PC-3 (cell line): ENCODE data around the gene ZMIZ1. TPM values are rescaled to one million over a fixed set of nuclear protein-coding genes. Genes with fewer than 3 reads are reported as not detected.
A peak's percentile ranks its signal among the peaks of the same experiment; 100 is the strongest.

Experiments
- ATAC-seq: fragments of 200-7000 bp; cut with Tn5 transposase; 2 replicates; pipeline ENCODE4 v1.9.1; 2020; ENCODE audit warnings: mild to moderate bottlenecking, moderate library complexity
- BruUV-seq: library from RNA; stranded (reverse); fragments of 400-500 nt; replicated peaks from 2 replicates; lab custom pipeline; 2021; lab: Mats Ljungman, UMichigan
- CTCF ChIA-PET: fragments of 300-600 bp; sonication (Branson Sonifier 250); formaldehyde crosslinking; loops from one replicate; lab custom pipeline; 2022; ENCODE audit warnings: antibody characterized with exemption; lab: Charles Lee
- POLR2A ChIA-PET: fragments of 300-600 bp; sonication (Branson Sonifier 250); formaldehyde crosslinking; loops from one replicate; lab custom pipeline; 2022; ENCODE audit warnings: antibody characterized with exemption; ENCODE audit not compliant: unreplicated experiment; lab: Charles Lee
- DNase-seq: peaks from one replicate; pipeline ENCODE4 v3.0.0-alpha.2; 2015
- H2AFZ ChIP-seq: fragments of 300-600 bp; sonication (generic); 2 replicates; pipeline ENCODE4 v1.6.0; 2016; ENCODE audit warnings: antibody characterized with exemption, low read length
- H3F3A ChIP-seq: fragments of 300-600 bp; sonication (generic); one replicate; pipeline ENCODE4 v1.6.0; 2017; ENCODE audit warnings: antibody characterized with exemption, low read length, control low read depth, mild to moderate bottlenecking; ENCODE audit not compliant: unreplicated experiment
- H3K27ac ChIP-seq: fragments of 300-600 bp; sonication (generic); 2 replicates; pipeline ENCODE4 v1.5.1; 2016; ENCODE audit warnings: mild to moderate bottlenecking, low read length
- H3K27me3 ChIP-seq: fragments of 300-600 bp; sonication (generic); 2 replicates; pipeline ENCODE4 v1.6.1; 2016; ENCODE audit warnings: low read length, mixed read lengths
- H3K36me3 ChIP-seq: fragments of 300-600 bp; sonication (generic); 2 replicates; pipeline ENCODE4 v1.6.1; 2016; ENCODE audit warnings: low read depth, mixed run types, low read length, mixed read lengths
- H3K4me1 ChIP-seq: fragments of 300-600 bp; sonication (generic); 2 replicates; pipeline ENCODE4 v1.5.1; 2016; ENCODE audit warnings: low read length; ENCODE audit not compliant: insufficient read depth
- H3K4me2 ChIP-seq: fragments of 300-600 bp; sonication (generic); 2 replicates; pipeline ENCODE4 v1.6.0; 2016; ENCODE audit warnings: low read length
- H3K4me3 ChIP-seq: fragments of 300-600 bp; sonication (generic); 2 replicates; pipeline ENCODE4 v1.5.1; 2016; ENCODE audit warnings: mild to moderate bottlenecking, low read length, mixed read lengths
- H3K79me2 ChIP-seq: fragments of 300-600 bp; sonication (generic); 2 replicates; pipeline ENCODE4 v1.6.1; 2017; ENCODE audit warnings: low read length, mixed read lengths
- H3K9ac ChIP-seq: fragments of 300-600 bp; sonication (generic); 2 replicates; pipeline ENCODE4 v1.6.0; 2016; ENCODE audit warnings: mild to moderate bottlenecking, low read length
- H3K9me2 ChIP-seq: fragments of 300-600 bp; sonication (generic); replicated peaks from 2 replicates; pipeline ENCODE4 v1.6.1; 2016; ENCODE audit warnings: mixed run types, low read length, mixed read lengths
- H3K9me3 ChIP-seq: fragments of 300-600 bp; sonication (generic); 2 replicates; pipeline ENCODE4 v1.6.1; 2016; ENCODE audit warnings: low read length, mixed read lengths
- H4K20me1 ChIP-seq: fragments of 300-600 bp; sonication (generic); 2 replicates; pipeline ENCODE4 v1.6.1; 2016; ENCODE audit warnings: low read length, mixed read lengths
- EZH2 ChIP-seq: fragments of 300-600 bp; sonication (generic); IDR thresholded peaks from one replicate; pipeline ENCODE4 v1.6.1; 2017; ENCODE audit warnings: antibody characterized with exemption, mild to moderate bottlenecking, low read length; ENCODE audit not compliant: unreplicated experiment
- EZH2phosphoT487 ChIP-seq: fragments of 300-600 bp; sonication (generic); IDR thresholded peaks from 2 replicates; pipeline ENCODE4 v1.6.1; 2018; ENCODE audit warnings: mild to moderate bottlenecking, antibody characterized with exemption, low read length, borderline replicate concordance
- intact Hi-C: fragments of 100-400 bp; cut with micrococcal nuclease; formaldehyde crosslinking; loops from 2 replicates; pipeline ENCODE4 v1.9.0; 2023
- total RNA-seq: library from RNA; depleted of rRNA; stranded (reverse); fragments of >200 nt; gene quantifications from 2 replicates; pipeline ENCODE4 v1.2.3, GENCODE V29; 2014
- TF ChIP-seq, protein P1 (sequence below): fragments of 300-600 bp; sonication (generic); conservative IDR thresholded peaks from 2 replicates; pipeline ENCODE4 v1.5.1; 2017; ENCODE audit warnings: antibody characterized with exemption, low read depth, mild to moderate bottlenecking, low read length

ZMIZ1 gene
- total RNA-seq, 1 experiment from 2014 or later: 55.4 TPM

DNA sequence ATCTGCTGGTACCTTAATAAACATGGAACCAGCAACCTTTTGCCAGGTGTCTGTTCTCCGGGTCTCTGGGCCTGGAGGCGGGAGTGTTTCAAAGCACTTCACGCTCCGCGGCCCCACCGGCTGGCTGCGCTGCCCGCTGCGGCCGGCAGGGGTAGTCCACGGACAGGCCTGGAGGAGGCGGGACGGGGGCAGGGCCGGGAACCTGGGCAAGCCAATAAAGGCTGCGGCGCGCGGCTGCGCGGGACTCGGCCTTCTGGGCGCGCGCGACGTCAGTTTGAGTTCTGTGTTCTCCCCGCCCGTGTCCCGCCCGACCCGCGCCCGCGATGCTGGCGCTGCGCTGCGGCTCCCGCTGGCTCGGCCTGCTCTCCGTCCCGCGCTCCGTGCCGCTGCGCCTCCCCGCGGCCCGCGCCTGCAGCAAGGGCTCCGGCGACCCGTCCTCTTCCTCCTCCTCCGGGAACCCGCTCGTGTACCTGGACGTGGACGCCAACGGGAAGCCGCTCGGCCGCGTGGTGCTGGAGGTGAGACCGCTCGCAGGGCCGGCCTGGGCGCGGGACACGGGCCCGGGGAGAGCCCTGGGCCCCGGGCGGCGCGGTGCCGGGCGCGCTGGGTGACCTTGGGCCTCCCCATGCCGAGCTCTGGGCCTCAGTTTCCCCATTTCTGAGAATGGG is 278.6 kb downstream of the ZMIZ1 start, which contains the start of gene PPIF:
PPIF (plus strand) TSS at position 244 of the 668 bp plus-strand sequence; CDS start at position 324, 80 bp downstream.
- Histone ChIP-seq H3K27ac (peak within 1 kb of the TSS; percentile 69), H3K9ac (peak within 1 kb of the TSS; percentile 87), H3K27me3 (no peaks in the 10 kb centered on the region), H3K9me2 (no peaks in the 10 kb centered on the region), H3K36me3 (peaks cover 41% of the 10 kb centered on the region), H3K4me2 (peak within 1 kb of the TSS; percentile 82), H4K20me1 (peaks cover 44% of the 10 kb centered on the region), H3K9me3 (no peaks in the 10 kb centered on the region), H3K4me1 (peaks cover 37% of the 10 kb centered on the region), H3K4me3 (peak within 1 kb of the TSS; percentile 69), H3F3A (no peaks in the 10 kb centered on the region), H2AFZ (peak within 1 kb of the TSS; percentile 60), H3K79me2 (peaks cover 49% of the 10 kb centered on the region)
- ChIA-PET CTCF (interaction anchor here (0.6 to 1.9 kb wide), 6 partner anchors 11 to 814 kb away, joined by 3 to 15 read pairs (median 3); no protein-coding TSS in a partner anchor), POLR2A (no interaction called here)
- TF ChIP-seq, protein P1, sequence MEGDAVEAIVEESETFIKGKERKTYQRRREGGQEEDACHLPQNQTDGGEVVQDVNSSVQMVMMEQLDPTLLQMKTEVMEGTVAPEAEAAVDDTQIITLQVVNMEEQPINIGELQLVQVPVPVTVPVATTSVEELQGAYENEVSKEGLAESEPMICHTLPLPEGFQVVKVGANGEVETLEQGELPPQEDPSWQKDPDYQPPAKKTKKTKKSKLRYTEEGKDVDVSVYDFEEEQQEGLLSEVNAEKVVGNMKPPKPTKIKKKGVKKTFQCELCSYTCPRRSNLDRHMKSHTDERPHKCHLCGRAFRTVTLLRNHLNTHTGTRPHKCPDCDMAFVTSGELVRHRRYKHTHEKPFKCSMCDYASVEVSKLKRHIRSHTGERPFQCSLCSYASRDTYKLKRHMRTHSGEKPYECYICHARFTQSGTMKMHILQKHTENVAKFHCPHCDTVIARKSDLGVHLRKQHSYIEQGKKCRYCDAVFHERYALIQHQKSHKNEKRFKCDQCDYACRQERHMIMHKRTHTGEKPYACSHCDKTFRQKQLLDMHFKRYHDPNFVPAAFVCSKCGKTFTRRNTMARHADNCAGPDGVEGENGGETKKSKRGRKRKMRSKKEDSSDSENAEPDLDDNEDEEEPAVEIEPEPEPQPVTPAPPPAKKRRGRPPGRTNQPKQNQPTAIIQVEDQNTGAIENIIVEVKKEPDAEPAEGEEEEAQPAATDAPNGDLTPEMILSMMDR: peak; percentile 100
- TF ChIP-seq EZH2 (no peak), EZH2phosphoT487 (no peak)
- BruUV-seq: no TSS peak
- peak; percentile 90 for ATAC-seq
- DNase-seq: peak; percentile 100
- intact Hi-C loops: loop anchor here (1.0 to 2.0 kb wide), 6 partner anchors 14 to 155 kb away; no protein-coding TSS in a partner anchor

GRCh38 chr10:79347894-79348639 is 279.3 kb downstream of the ZMIZ1 start:
- no peaks in the 10 kb centered on the region for H3F3A ChIP-seq
- intact Hi-C loops: loop anchor here (1.0 to 2.0 kb wide), 6 partner anchors 15 to 154 kb away; no protein-coding TSS in a partner anchor
- no peaks in the 10 kb centered on the region for H3K9me3 ChIP-seq
- DNase-seq (peak; percentile 90), ATAC-seq (peak; percentile 62)
- peak overlapping the region; percentile 87 for H3K9ac ChIP-seq
- H3K9me2 ChIP-seq: no peaks in the 10 kb centered on the region
- peaks cover 56% of the 10 kb centered on the region for H3K79me2 ChIP-seq
- peak overlapping the region; percentile 82 for H3K4me2 ChIP-seq
- ChIA-PET CTCF (interaction anchor here (0.5 to 1.9 kb wide), 5 partner anchors 10 to 800 kb away, joined by 3 to 15 read pairs (median 3); no protein-coding TSS in a partner anchor), POLR2A (no interaction called here)
- H3K36me3 ChIP-seq: peaks cover 48% of the 10 kb centered on the region
- H2AFZ ChIP-seq: peak overlapping the region; percentile 60
- no peaks in the 10 kb centered on the region for H3K27me3 ChIP-seq
- TF ChIP-seq, protein P1: no peak; the same call in 1 of the 2 replicates
- TF ChIP-seq EZH2 (no peak), EZH2phosphoT487 (no peak)
- peaks cover 37% of the 10 kb centered on the region for H3K4me1 ChIP-seq
- H4K20me1 ChIP-seq: peaks cover 51% of the 10 kb centered on the region
- peak overlapping the region; percentile 69 for H3K4me3 ChIP-seq
- TSS peak; percentile 37 for BruUV-seq
- peak overlapping the region; percentile 69 for H3K27ac ChIP-seq
